AG08395 (cell line): ENCODE data around the gene CDC26.
"Not testable (repeated sequence)": the region's sequence is repeated elsewhere in the genome, so short reads cannot be mapped to it uniquely, and the experiment has no call there.

Source experiments
- DNase-seq: peaks from one replicate; pipeline ENCODE4 v3.0.0; 2012; ENCODE audit warnings: mixed read lengths, low spot score

Gene CDC26

GRCh38 chr9:113238202-113238858 lies 37.0 kb downstream of the CDC26 start:
- DNase-seq = no peak

- DNase-seq = no peak
Measured at GRCh38 chr9:113237026-113237425, 38.3 kb downstream of the CDC26 start.

DNA sequence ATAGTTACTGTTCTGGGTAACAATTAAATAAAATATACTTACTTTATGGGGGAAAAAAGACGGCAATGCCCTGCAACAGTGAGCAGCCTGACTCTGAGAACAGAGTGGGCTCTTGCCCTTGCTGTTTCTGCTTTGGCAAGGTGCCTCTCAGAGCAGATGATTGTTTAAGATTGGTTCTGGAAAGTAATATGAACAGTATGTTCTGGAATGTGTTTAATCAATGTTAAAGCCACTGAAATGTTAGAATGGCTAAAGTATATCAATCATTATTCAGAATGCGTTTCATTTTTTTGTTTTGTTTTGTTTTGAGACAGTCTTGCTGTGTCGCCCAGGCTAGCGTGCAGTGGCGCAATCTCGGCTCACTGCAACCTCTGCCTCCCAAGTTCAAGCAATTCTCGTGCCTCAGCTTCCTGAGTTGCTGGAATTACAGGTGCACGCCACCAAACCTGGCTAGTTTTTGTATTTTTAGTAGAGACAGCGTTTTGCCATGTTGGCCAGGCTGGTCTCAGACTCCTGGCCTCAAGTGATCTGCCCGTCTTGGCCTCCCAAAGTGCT lies 39.6 kb downstream of the CDC26 start:
- DNase-seq = not testable (repeated sequence)

GRCh38 chr9:113231701-113232100 lies 43.7 kb downstream of the CDC26 start:
- DNase-seq = no peak

DNA sequence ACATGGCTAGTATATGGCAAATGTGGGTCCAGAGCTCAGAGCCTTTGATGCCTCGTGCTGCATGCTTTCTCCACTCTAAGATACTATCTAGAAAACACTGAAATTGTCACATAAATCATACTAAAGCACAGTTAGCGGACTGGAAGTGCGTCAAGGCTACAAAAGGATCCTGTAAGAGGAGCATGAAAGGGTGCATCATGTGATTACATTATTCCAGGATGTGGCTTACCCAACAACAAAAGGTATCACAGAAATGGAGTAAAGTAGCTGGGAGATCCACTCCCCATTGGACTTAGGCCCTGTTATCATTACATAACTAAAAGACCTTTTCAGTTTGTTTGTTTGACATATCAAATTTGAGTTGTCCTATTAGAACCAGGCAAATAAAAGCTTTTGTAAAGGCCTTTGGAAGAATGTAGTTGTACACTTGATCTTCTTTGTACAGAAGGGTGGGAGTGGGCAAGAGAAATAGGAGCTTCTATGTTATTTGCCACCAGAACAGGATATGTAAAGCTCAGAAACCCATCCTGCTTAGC lies 47.2 kb downstream of the CDC26 start:
- DNase-seq = no peak

DNA sequence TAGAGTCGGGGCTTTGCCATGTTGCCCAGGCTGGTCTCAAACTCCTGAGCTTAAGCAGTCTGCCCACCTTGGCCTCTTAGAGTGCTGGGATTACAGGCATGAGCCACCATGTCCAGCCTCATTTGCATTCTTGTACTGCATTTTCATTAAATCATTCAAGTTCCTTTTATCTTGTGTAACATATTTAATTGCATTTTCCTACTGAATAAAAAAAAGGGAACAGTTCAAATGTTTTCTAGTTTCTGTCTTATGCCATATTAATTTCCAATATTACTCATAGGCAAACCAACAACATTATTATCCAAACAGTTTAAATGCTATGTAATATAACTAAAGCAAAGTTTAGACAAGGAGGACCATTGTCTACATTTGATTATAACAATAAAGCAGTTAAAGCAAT lies 47.9 kb downstream of the CDC26 start:
- DNase-seq = no peak

DNA sequence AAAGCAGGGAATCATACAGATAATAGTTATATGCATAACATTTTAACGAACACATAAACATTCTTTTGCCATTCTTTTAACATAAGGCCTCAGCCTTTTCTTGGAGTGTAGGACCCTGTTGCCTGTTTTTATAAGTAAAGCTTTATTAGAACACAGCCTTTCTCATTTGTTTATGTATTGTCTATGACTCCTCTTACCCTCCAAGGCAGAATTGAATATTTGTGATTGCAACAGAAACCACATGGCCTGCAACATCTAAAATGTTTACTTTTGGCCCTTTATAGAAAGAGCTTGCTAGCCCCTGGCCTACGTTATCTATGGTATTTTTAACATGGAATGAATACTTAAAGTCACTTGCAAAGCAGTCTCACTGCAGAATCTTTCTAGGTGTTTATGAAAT lies 51.4 kb downstream of the CDC26 start:
- no peak for DNase-seq

DNA sequence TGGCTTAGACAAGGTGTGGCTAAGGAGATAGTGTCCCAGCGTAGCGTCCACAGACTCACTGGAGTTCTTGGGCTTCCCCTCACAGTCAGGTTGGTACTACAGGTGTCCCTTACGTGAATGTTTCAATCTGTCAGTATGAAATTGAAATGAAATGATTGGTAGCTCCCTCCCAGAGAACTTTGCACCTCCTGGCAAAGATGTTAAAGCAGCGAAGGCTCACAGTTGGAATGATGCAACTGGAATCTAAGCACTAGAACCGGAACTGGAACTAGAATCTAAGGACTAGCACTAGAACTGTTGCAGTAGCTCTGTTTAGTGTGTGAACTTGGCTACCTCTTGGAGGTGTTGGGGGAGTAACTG lies 52.9 kb downstream of the CDC26 start:
- DNase-seq = peak; percentile 6

GRCh38 chr9:113221800-113222481 lies 53.4 kb downstream of the CDC26 start:
- no peak for DNase-seq

DNA sequence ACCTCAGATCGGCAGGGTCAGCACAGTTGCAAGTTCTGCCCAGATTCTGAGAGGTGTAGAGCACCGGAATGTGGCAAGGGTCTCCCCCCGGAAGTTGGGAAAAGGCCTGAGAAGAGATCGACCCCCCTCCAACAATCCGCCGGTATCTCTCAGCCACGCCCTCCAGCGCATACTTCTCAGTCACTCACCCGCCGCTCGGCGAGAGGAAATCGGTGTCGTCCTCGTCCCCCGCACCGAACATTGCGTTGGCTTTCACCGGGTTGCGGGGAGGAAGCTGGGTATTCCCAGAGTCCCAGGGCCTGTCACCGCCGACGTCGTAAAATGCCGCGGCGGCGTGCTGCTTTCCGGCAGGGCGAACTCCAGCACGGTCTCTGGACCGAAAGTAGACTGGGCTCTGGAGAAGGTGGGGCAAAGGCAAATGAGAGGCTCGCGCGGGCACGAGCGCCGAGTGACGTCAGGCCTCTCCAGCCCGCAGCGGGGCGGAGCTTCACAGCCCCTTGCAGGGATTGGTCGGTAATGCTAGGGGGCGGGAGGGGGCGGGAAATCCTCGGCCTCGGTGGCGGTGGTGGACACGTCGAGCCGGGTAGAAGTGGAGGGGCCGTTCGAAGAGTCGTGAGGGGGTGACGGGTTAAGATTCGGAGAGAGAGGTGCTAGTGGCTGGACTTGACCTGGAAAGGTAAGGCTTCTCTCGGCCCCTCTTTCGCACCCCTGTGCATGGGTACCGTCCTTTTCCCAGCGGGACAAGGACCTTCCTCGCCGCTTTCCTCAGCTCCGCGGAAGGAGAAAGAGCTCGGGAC lies 54.2 kb downstream of the CDC26 start, which contains the start of the genes FKBP15 and SLC31A1:
FKBP15 (minus strand) TSS at position 275 of the 797 bp plus-strand sequence; CDS start at position 241, 34 bp downstream.
SLC31A1 (plus strand) TSS at position 542 of the 797 bp plus-strand sequence. CDS start 34,605 bp downstream, outside the sequence.
- peak; percentile 99 for DNase-seq

- no peak for DNase-seq
Measured at GRCh38 chr9:113220467-113221002, 54.8 kb downstream of the CDC26 start.

DNA sequence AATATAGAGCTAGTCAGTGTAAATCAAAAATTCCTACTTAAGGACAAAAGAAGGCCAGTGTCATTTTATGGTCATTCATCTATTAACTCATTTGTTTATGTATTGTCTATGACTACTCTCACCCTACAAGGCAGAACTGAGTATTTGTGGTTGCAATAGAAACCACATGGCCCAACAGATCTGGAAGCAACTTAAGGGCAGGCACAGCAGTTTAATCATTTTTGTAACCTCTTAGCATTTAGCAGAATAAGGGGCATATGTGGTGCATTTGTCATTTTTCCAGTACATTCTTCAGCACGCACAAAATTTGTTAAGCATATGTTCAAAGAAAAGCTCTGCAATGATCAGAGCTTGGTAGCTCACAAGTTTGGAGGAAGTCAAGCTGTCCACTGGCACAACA lies 55.4 kb downstream of the CDC26 start:
- peak; percentile 50 for DNase-seq

DNA sequence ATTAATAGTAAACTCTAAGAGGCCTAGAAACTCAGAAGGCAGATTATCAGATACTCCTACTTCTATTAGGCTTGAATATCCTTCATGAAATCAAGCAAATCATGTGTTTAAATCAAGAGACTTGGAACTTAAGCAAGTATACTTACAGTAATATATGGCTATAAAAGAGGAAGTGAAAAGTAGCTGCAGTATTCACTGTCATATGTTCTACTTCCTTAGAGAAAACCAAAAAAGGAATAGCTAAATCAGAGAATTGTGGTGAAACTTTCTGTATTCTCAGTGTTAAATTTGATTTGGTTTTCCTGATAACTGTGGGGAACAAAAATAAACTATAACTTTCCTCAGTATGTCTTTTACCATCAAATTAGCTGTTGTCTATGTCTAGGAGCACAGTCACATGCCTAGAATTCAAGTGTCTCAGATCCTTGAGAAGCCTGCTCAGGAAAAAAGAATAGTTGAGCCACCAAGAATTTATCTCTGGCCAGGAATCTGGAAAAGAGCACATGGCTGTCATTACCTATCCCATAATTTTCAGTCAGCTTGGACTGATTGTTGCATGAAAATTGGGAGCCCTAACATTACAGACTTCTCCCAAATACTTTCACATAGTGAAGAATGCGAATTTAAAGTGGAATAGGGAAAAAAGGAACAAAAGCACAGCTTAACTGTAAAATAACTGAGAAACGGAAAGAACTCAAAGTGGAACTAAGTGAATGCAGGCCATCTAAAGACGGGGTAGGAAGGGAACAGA lies 56.0 kb downstream of the CDC26 start:
- DNase-seq = no peak
